Osteoblast (primary cell): ENCODE results near the gene OXSM. TPM values are rescaled to one million over a fixed set of nuclear protein-coding genes. Genes with fewer than 3 reads are reported as not detected.

ENCODE experiments used
- DNase-seq: peaks from one replicate; pipeline ENCODE4 v3.0.0; 2011; ENCODE audit warnings: low spot score, mixed read lengths; ENCODE audit not compliant: insufficient read length; ENCODE audit errors: missing footprints
- H2AFZ ChIP-seq: 2 replicates; pipeline ENCODE4 v1.6.0; 2011; ENCODE audit warnings: mild to moderate bottlenecking, low read length
- H3K27ac ChIP-seq: 2 replicates; pipeline ENCODE4 v1.5.1; 2011; ENCODE audit warnings: mild to moderate bottlenecking, low read depth, low read length, moderate library complexity
- H3K27me3 ChIP-seq: 2 replicates; pipeline ENCODE4 v1.6.0; 2012; ENCODE audit warnings: mild to moderate bottlenecking, control low read depth, inconsistent platforms, low read length, moderate library complexity; ENCODE audit not compliant: insufficient read depth
- H3K36me3 ChIP-seq: 2 replicates; pipeline ENCODE4 v1.5.1; 2011; ENCODE audit warnings: mild to moderate bottlenecking, low read length, control low read depth, moderate library complexity; ENCODE audit not compliant: insufficient read depth
- H3K4me1 ChIP-seq: 2 replicates; pipeline ENCODE4 v1.5.1; 2011; ENCODE audit warnings: mild to moderate bottlenecking, low read length, control low read depth, moderate library complexity; ENCODE audit not compliant: insufficient read depth
- H3K4me2 ChIP-seq: 2 replicates; pipeline ENCODE4 v1.6.0; 2011; ENCODE audit warnings: mild to moderate bottlenecking, low read length; ENCODE audit not compliant: insufficient read depth
- H3K4me3 ChIP-seq: fragments of 200-600 bp; sonication (generic); 3 replicates; pipeline ENCODE4 v1.5.1; 2012; ENCODE audit warnings: mild to moderate bottlenecking, low read length, inconsistent platforms; ENCODE audit not compliant: insufficient read depth
- H3K79me2 ChIP-seq: 2 replicates; pipeline ENCODE4 v1.6.0; 2012; ENCODE audit warnings: mild to moderate bottlenecking, low read length, control low read depth, inconsistent platforms; ENCODE audit not compliant: insufficient read depth
- H3K9me3 ChIP-seq: 2 replicates; pipeline ENCODE4 v1.5.1; 2011; ENCODE audit warnings: low read depth, low read length, control low read depth
- H4K20me1 ChIP-seq: 2 replicates; pipeline ENCODE4 v1.6.0; 2012; ENCODE audit warnings: mild to moderate bottlenecking, low read length, control low read depth; ENCODE audit not compliant: insufficient read depth
- total RNA-seq: library from RNA; depleted of rRNA; stranded (reverse); fragments of >200 nt; gene quantifications from 2 replicates; pipeline ENCODE4 v1.2.3, GENCODE V29; 2012
- TF ChIP-seq, protein P1 (sequence below): IDR thresholded peaks from 2 replicates; pipeline ENCODE4 v1.5.1; 2011; ENCODE audit warnings: mild to moderate bottlenecking, low read depth, low read length, moderate library complexity; ENCODE audit errors: extremely low read depth

The OXSM gene
- total RNA-seq, 1 donor: 11.2 TPM

DNA sequence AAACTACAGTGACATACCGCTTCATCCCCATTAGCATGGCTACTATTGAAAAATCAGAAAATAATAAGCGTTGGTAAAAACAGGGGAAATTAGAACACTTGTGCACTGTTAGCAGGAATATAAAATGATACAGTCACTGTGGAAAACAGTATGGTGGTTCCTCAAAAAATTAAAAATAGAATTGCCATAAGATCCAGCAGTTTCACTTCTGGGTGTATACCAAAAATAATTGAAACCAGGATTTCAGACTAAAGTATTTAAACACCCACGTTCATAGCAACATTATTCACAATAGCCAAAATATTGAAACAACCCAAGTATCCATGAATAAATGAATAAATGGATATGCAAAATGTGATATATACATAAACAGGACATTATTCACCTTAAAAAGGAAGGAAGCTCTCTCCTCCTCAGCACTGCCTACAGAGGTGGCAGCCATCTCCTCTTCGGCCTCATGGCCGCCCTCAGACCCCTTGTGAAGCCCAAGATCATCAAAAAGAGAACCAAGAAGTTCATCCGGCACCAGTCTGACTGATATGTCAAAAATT is 40.8 kb upstream of the OXSM start:
- Histone ChIP-seq H3K36me3 (peaks cover 25% of the 10 kb centered on the region), H3K27me3 (no peaks in the 10 kb centered on the region), H3K4me3 (no peak overlapping the region), H3K9me3 (no peaks in the 10 kb centered on the region), H2AFZ (no peak overlapping the region), H3K4me2 (no peak overlapping the region), H3K27ac (no peak overlapping the region), H3K4me1 (no peaks in the 10 kb centered on the region), H4K20me1 (no peaks in the 10 kb centered on the region), H3K79me2 (no peaks in the 10 kb centered on the region)
- TF ChIP-seq, protein P1, sequence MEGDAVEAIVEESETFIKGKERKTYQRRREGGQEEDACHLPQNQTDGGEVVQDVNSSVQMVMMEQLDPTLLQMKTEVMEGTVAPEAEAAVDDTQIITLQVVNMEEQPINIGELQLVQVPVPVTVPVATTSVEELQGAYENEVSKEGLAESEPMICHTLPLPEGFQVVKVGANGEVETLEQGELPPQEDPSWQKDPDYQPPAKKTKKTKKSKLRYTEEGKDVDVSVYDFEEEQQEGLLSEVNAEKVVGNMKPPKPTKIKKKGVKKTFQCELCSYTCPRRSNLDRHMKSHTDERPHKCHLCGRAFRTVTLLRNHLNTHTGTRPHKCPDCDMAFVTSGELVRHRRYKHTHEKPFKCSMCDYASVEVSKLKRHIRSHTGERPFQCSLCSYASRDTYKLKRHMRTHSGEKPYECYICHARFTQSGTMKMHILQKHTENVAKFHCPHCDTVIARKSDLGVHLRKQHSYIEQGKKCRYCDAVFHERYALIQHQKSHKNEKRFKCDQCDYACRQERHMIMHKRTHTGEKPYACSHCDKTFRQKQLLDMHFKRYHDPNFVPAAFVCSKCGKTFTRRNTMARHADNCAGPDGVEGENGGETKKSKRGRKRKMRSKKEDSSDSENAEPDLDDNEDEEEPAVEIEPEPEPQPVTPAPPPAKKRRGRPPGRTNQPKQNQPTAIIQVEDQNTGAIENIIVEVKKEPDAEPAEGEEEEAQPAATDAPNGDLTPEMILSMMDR: no peak
- DNase-seq: no peak

DNA sequence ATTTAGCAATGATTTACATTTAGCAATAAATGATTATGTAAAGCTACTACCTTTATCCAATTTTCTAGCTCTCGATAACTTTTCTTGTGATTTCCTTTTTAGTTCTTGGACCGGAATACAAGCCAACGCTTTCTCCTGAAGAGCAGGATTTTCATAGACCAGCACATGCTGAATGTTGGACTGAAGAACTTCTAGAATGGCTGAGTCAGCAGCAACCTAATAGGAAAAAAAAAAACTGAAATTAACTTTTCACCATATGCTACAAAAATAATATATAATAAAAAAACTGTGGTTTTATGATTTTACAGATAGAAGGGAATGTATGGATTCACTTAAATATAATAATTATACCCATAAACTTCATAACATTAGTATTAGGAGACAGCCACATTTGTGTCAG is 38.8 kb upstream of the OXSM start:
- no peak for DNase-seq
- no peak overlapping the region for H3K4me2 ChIP-seq
- no peak overlapping the region for H2AFZ ChIP-seq
- TF ChIP-seq, protein P1: no peak
- H3K4me1 ChIP-seq: peaks cover 2% of the 10 kb centered on the region
- no peaks in the 10 kb centered on the region for H3K9me3 ChIP-seq
- no peak overlapping the region for H3K4me3 ChIP-seq
- H3K36me3 ChIP-seq: peaks cover 25% of the 10 kb centered on the region
- H3K79me2 ChIP-seq: no peaks in the 10 kb centered on the region
- no peaks in the 10 kb centered on the region for H4K20me1 ChIP-seq
- H3K27ac ChIP-seq: no peak overlapping the region
- no peaks in the 10 kb centered on the region for H3K27me3 ChIP-seq

DNA sequence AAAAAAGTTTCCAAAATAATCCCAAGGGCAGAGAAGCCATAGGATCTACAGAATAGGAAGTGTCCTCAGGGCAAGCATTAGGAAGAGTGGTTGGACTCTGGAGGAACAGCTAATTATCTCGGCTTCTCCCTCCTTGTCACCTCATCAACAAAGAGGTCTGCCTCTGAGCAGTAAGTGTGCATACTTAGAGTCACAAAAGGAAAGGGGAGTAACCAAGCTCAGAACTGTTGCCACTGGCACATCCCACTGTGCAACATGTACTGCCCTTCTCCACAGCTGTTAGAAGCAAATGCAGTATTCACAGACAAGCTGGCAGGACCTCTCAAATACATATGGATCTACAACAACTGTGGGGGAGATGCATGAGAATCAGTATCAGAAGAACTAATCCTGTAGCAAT is 38.2 kb upstream of the OXSM start:
- Histone ChIP-seq H4K20me1 (no peaks in the 10 kb centered on the region), H3K4me2 (no peak overlapping the region), H3K4me1 (peaks cover 2% of the 10 kb centered on the region), H3K79me2 (no peaks in the 10 kb centered on the region), H3K36me3 (peaks cover 25% of the 10 kb centered on the region), H3K27me3 (no peaks in the 10 kb centered on the region), H3K4me3 (no peak overlapping the region), H3K9me3 (no peaks in the 10 kb centered on the region), H3K27ac (no peak overlapping the region), H2AFZ (no peak overlapping the region)
- no peak for DNase-seq
- TF ChIP-seq, protein P1: no peak

DNA sequence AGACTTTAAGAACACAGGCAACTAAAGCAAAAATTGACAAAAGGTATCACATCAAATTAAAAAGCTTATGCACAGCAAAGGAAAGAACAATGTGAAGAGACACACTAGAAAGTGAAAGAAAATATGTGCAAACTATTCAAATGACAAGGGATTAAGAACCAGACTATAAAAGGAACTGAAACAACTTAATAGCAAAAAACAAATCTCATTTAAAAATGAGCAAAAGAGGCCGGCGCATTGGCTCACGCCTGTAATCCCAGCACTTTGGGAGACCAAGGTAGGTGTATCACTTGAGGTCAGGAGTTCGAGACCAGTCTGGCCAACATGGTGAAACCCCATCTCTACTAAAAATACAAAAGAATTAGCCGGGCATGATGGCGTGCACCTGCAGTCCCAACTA is 21.0 kb upstream of the OXSM start:
- H3K4me3 ChIP-seq: no peak overlapping the region
- H3K27ac ChIP-seq: no peak overlapping the region
- H3K36me3 ChIP-seq: peaks cover 4% of the 10 kb centered on the region
- no peak overlapping the region for H3K4me2 ChIP-seq
- no peaks in the 10 kb centered on the region for H4K20me1 ChIP-seq
- TF ChIP-seq, protein P1: no peak
- no peaks in the 10 kb centered on the region for H3K4me1 ChIP-seq
- no peak for DNase-seq
- peaks cover 7% of the 10 kb centered on the region for H3K79me2 ChIP-seq
- H3K27me3 ChIP-seq: no peaks in the 10 kb centered on the region
- H3K9me3 ChIP-seq: no peaks in the 10 kb centered on the region
- H2AFZ ChIP-seq: no peak overlapping the region
